MCF 10A (cell line): ENCODE measurements around the gene SEMA7A. TPM values are rescaled to one million over a fixed set of nuclear protein-coding genes. Genes with fewer than 3 reads are reported as not detected.

Experiments used
- BruUV-seq: library from RNA; stranded (reverse); fragments of 400-500 nt; replicated peaks from 2 replicates; lab custom pipeline; 2021; lab: Mats Ljungman, UMichigan
- CTCF ChIA-PET: fragments of 300-600 bp; sonication (Branson Sonifier 250); formaldehyde crosslinking; extraction: SDS; loops from one replicate; lab custom pipeline; 2021; ENCODE audit warnings: antibody characterized with exemption, inconsistent platforms; lab: Yijun Ruan, JAX
- POLR2A ChIA-PET: fragments of 300-600, 350-650 bp; sonication (Branson Sonifier 250); formaldehyde crosslinking; extraction: SDS; loops from one replicate; lab custom pipeline; 2020; ENCODE audit warnings: antibody characterized with exemption, inconsistent platforms; lab: Yijun Ruan, JAX
- DNase-seq: peaks from one replicate; pipeline ENCODE4 v3.0.0-alpha.2; 2018; ENCODE audit not compliant: unreplicated experiment
- H3K27ac Mint-ChIP-seq: one replicate; pipeline ENCODE4 v1.8.0; 2022; ENCODE audit warnings: mild to moderate bottlenecking, low read depth, mixed read lengths; ENCODE audit not compliant: unreplicated experiment
- H3K27me3 Mint-ChIP-seq: one replicate; pipeline ENCODE4 v1.8.0; 2022; ENCODE audit warnings: mixed read lengths; ENCODE audit not compliant: insufficient read depth, unreplicated experiment
- H3K36me3 Mint-ChIP-seq: one replicate; pipeline ENCODE4 v1.8.0; 2022; ENCODE audit warnings: mild to moderate bottlenecking, moderate library complexity, mixed read lengths; ENCODE audit not compliant: insufficient read depth, unreplicated experiment
- H3K4me1 Mint-ChIP-seq: one replicate; pipeline ENCODE4 v1.8.0; 2022; ENCODE audit warnings: mixed read lengths; ENCODE audit not compliant: insufficient read depth, unreplicated experiment
- H3K4me3 Mint-ChIP-seq: one replicate; pipeline ENCODE4 v1.8.0; 2022; ENCODE audit warnings: mild to moderate bottlenecking, moderate library complexity, mixed read lengths; ENCODE audit not compliant: unreplicated experiment
- H3K9me3 Mint-ChIP-seq: one replicate; pipeline ENCODE4 v1.8.0; 2022; ENCODE audit warnings: mixed read lengths; ENCODE audit not compliant: unreplicated experiment
- CTCF ChIP-seq: fragments of 200-600 bp; IDR thresholded peaks from one replicate; pipeline ENCODE4 v1.8.0; 2022; ENCODE audit warnings: antibody characterized with exemption, mild to moderate bottlenecking; ENCODE audit not compliant: unreplicated experiment
- intact Hi-C: fragments of 100-400 bp; cut with micrococcal nuclease; formaldehyde crosslinking; loops from 2 replicates; pipeline ENCODE4 v1.14.1; 2022
- total RNA-seq: library from RNA; stranded (reverse); gene quantifications from 2 replicates; pipeline ENCODE4 v1.2.3, GENCODE V29; 2022

The SEMA7A gene
- total RNA-seq, 1 experiment from 2014 or later = 1.6 TPM

- TF ChIP-seq CTCF = no peak
- Mint-ChIP-seq H3K27ac (peak overlapping the region; percentile 24), H3K36me3 (peaks cover 6% of the 10 kb centered on the region), H3K4me1 (no peaks in the 10 kb centered on the region), H3K27me3 (no peaks in the 10 kb centered on the region), H3K4me3 (peak overlapping the region; percentile 60), H3K9me3 (no peaks in the 10 kb centered on the region)
- no peak for DNase-seq
- no TSS peak for BruUV-seq
- intact Hi-C loops = no loop called here
- CTCF ChIA-PET = interaction anchor here (0.5 to 10.9 kb wide), 6 partner anchors 50 to 275 kb away, joined by 3 to 112 read pairs (median 4); no protein-coding TSS in a partner anchor
- POLR2A ChIA-PET = interaction anchor here (0.6 to 1.2 kb wide), 2 partner anchors 26 to 181 kb away, joined by 3 read pairs; partner anchors contain the start of gene UBL7
Measured at GRCh38 chr15:74434263-74435136, 742 bp upstream of the SEMA7A start.

- no peak for TF ChIP-seq CTCF
- intact Hi-C loops = no loop called here
- POLR2A ChIA-PET = no interaction called here
- peaks cover 12% of the 10 kb centered on the region for H3K36me3 Mint-ChIP-seq
- H3K4me1 Mint-ChIP-seq = no peaks in the 10 kb centered on the region
- H3K4me3 Mint-ChIP-seq = peak overlapping the region; percentile 60
- no peaks in the 10 kb centered on the region for H3K9me3 Mint-ChIP-seq
- BruUV-seq = no TSS peak
- CTCF ChIA-PET = interaction anchor here (0.7 to 1.5 kb wide), 2 partner anchors 51 to 796 kb away, joined by 4 read pairs; no protein-coding TSS in a partner anchor
- no peaks in the 10 kb centered on the region for H3K27me3 Mint-ChIP-seq
- DNase-seq = no peak
- no peak overlapping the region for H3K27ac Mint-ChIP-seq
Measured at GRCh38 chr15:74432968-74433591, 678 bp downstream of the SEMA7A start.

GRCh38 chr15:74432271-74432967 lies 1.3 kb downstream of the SEMA7A start:
- TSS peak; percentile 21 for BruUV-seq
- H3K9me3 Mint-ChIP-seq = no peaks in the 10 kb centered on the region
- H3K36me3 Mint-ChIP-seq = peaks cover 12% of the 10 kb centered on the region
- no peak for TF ChIP-seq CTCF
- H3K4me1 Mint-ChIP-seq = no peaks in the 10 kb centered on the region
- peak overlapping the region; percentile 29 for H3K4me3 Mint-ChIP-seq
- POLR2A ChIA-PET = no interaction called here
- H3K27ac Mint-ChIP-seq = no peak overlapping the region
- no peaks in the 10 kb centered on the region for H3K27me3 Mint-ChIP-seq
- CTCF ChIA-PET = interaction anchor here (0.7 to 1.5 kb wide), 3 partner anchors 47 to 58 kb away, joined by 3 to 4 read pairs (median 4); no protein-coding TSS in a partner anchor
- no peak for DNase-seq
- intact Hi-C loops = no loop called here
